DMS 273 treated with DMSO at 0.1 percent for 48 hours (cell line): Measurements from ENCODE around the gene CD81.

Source experiments
- DNase-seq: peaks from one replicate; lab custom pipeline; 2025; lab: John Stamatoyannopoulos, UW

The CD81 gene

GRCh38 chr11:2404735-2405196 lies 27.7 kb downstream of the CD81 start:
- no peak for DNase-seq

GRCh38 chr11:2406451-2406850 lies 29.3 kb downstream of the CD81 start:
- DNase-seq = no peak

DNA sequence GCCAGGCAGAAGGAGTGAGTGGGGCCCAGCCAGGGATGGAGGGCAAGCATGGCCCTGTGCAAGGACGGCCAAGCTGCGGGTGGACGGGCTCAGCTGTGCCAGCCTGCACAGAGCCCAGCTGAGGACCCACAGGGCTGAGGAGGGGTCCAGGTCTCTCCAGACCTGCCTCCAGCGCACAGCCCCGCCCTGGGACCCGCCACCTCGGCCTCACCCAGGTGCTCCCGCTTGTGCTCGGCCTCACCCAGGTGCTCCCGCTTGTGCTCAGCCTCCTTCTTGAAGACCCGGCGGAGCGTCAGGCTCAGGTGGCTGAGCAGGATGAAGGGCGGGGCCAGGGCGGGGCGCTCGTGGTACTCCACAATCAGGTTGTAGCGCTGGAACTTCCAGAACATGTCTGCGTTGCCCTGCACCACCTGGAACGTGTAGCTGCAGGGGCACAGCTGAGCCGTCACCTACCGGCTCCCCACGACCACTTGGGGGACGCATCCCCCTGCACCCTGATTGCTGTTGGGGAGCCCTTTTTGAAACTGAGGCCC lies 29.8 kb downstream of the CD81 start:
- DNase-seq = no peak

- DNase-seq = no peak
Observed at GRCh38 chr11:2408671-2409070, 31.6 kb downstream of the CD81 start.

DNA sequence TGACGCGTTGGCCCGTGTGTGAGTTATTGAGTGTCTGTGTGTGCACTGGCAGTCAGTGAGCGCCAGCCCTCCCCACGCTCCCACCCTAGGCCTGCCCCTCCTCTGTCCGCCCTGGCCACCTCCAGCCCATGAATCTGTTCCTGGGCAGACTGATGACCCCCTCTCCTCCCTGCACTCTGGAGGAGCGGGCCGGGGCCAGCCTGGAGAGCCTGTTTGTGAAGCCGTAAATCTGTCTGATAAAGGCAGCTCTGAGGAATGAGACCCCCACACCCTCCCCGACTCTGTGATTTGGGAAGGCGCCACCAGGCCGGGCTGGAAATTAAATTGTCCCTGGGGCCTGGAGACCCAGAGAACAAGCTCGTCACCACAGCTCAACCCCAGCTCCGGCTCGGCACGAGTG lies 32.0 kb downstream of the CD81 start:
- no peak for DNase-seq

- no peak for DNase-seq
Observed at GRCh38 chr11:2409611-2410468, 32.7 kb downstream of the CD81 start.

- no peak for DNase-seq
Observed at GRCh38 chr11:2410616-2411015, 33.5 kb downstream of the CD81 start.

DNA sequence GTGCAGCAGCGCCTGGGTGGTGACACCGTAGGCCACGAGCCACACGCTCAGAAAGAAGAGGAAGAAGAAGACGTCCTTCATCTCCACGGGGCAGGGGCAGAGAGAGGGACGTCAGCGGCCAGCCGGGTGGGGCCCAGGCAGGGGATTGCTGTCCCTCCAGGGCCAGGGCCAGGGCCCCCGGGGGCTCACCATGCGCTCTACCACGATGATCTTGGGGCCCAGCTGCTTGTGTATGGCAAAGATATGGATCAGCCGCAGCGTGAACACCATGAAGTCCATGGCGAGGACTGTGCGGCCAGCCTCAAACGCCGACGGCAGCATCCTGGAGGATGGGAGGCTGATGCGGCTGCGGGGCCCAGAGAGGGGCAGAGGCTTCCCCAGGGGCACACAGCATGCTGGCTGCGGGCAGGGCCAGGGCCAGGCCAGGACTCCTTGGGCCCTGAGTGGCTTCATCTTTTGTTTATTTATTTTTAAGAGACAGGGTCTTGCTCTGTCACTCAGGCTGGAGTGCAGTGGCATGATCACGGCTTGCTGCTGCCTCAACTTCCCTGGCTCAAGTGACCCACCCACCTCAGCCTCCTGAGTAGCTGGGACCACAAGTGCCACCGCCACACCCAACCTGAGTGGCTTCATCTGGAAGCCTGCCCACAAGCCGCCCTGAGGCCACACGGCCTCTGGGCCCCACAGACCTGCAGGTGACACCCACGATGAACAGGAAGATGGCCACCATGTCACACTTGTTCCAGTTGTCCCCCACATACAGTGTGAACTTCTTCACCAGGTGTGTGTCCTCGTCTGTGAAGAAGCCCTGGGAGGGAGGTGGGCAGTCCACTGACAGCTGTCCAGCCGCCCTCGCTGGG lies 34.6 kb downstream of the CD81 start:
- DNase-seq = no peak

- no peak for DNase-seq
Observed at GRCh38 chr11:2412323-2412722, 35.2 kb downstream of the CD81 start.

DNA sequence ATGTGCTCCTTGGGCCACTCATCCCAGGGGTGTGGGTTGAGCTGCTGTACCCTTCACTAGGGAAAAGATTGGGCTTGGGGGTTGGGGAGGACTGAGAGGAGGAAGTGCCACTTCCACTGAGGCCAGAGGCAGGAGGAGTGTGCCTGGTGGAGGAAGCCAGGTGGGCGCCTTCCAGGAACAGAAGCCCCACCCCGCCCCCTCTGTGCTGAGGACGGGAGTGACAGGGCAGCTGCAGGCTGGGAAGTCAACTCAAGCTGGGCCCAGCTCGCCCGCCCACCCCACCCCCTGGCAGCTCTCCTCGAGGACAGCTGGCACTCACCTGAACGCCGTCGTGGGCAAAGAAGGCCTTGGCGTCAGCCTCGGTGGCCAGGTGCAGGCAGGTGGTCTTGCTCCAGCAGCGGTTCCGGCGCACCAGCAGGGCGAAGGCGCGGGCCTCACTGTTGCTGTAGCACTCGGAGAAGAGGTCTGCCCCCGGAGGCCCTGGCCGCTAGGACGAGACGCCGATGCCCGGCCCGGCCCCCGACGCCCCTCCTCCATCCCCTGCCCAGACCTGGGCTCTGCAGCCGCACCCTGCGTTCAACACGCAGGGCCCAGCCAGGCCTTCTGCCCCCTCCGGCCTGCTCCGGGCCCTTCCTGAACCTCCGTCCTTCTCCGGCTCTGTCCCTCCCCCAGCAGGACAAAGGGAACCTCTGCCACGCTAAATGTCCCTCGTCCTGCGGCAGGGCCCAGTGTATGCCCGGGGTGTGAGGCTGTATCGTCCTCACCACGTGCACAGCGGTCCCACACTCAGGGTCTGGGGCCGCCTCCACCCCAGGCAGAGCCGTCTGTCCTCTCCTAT lies 36.9 kb downstream of the CD81 start:
- no peak for DNase-seq

- DNase-seq = no peak
Observed at GRCh38 chr11:2414616-2415015, 37.5 kb downstream of the CD81 start.

- DNase-seq = no peak
Observed at GRCh38 chr11:2415171-2415570, 38.1 kb downstream of the CD81 start.

- DNase-seq = no peak
Observed at GRCh38 chr11:2415601-2416380, 38.7 kb downstream of the CD81 start.

DNA sequence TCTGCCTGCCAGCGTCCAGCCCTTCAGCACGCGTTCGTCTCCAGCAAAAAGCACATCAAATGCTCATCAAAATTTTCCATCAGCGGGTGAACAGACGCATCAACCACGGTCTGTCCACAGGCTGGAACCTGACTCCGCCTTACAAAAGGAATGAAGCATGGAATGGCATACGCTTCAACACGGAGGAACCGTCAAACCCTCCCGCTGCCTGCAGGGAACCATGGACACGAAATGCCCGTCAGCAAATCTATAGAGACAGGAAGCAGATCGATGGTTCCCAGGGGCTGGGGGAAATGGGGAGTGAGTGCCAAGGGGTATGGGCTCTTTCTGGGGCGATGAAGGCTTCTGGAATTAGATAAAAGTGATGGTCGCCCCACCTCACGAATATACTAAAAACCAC lies 39.7 kb downstream of the CD81 start:
- DNase-seq = no peak

DNA sequence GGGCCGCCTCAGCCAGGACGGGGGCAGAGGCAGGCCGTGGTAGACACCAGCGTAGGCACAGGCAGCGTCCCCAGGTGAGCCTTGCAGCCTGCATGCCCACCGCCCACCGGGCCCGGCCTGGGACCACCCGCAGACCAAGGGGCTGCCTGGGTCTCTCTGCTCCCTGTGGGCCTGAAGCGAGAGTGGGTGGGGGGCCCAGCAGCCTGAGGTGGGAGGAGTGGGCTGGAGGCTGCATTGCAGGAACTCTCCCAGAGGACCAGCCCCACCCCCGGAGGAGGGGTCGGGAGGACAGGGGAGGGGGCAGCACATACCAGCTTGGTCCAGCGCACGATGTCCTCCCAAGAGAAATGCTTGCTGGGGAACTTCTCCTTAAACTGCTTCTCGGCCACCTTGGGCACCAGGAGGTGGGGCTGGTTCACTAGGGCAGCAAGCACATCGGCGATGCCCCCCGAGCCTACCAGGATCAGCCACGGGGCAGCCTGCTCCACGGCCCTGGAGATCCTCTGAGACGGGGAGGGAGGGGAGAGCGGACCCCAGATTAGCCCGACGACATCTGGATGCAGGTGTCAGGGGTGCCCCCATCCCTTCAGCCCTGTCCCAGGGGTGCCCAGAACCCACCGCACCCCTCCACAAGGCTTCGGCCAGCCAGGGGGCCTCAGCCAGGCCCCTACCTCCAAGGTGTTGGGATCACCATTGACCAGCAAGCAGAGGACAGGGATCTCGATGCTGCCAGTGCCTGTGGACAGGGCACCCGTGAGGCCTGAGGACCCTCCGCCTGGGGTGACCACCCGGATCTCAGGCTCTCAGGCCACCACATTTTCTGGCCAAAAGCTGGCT lies 41.0 kb downstream of the CD81 start:
- DNase-seq = no peak

GRCh38 chr11:2418693-2419360 lies 41.7 kb downstream of the CD81 start:
- DNase-seq = no peak

DNA sequence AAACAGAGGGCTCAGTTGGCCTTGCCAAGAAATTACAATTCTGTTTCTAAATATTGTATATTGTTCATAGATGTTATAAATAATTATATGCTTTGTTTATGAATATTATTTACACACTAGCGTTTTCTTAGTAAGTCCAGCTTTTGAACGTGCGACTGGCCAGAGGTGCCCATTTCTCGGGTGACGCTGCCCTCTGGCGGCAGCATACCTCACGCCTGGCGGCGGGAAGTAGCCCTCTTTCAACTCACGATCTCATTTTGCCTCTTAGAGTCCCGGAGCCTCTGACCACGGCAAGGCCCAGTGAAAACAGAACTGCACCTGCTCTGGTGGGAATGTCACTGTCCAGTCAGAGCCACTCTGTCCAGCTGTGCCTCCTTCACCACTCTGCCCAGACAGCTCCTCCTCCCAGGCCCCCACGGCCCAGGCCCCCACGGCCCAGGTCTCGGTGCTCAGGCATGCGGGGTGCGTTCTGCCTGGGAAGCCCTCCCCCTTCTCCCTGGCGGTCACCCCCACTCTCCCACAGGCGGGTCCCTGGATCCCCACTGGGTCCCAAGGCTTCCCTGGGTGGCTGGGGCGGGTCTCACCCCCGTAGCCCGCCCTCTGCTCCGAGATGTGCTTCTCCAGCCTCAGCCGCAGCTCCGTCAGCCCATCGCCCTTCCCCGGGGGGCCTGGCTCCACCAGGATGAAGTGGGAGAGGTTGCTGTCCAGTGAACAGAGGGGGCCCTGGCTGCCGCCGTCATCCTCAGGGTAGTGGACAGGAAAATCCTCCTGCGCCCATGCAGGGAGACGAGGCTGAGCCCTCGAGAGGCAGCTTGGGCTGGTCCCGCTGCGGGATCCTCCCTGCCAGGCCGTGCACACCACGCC lies 42.8 kb downstream of the CD81 start:
- DNase-seq = peak; percentile 7

DNA sequence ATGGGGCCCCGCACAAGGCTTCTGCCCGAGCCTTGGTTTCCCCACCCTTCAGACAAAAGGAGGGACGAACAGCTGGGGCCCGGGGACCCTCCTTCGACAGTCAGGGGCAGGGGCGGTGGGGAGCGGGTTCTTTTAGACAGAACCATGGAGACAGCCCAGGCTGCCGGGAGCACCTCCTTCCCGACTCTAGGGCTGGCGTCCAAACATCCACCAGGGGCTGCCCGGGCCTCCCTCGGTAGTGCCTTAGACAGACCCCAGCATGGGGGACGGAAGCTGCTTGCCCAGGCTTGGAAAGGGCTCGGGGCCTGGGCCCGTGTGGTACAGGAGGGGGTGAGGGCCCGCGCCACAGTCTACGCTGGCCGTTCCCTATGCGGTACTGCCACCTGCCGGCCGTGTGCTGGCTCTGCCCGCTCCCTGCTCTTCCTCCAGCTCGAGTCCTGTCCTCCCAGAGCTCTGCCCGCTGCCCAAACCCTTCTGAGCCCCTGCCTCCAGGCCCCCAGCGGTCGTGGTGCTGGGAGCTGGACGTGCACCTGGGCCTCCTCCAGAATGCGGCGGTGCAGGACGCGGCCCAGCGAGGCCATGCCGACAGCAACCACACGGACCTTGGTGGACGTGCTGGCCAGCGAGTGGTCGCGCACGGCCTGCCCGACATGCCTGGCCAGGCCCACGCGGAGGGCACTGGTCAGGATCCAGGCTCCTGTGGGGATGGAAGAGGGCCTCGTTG lies 43.6 kb downstream of the CD81 start:
- peak; percentile 9 for DNase-seq
